H9 (cell line): ENCODE measurements around the gene ABHD1. TPM values are rescaled to one million over a fixed set of nuclear protein-coding genes. Genes with fewer than 3 reads are reported as not detected.

Source experiments
- DNase-seq: peaks from one replicate; pipeline ENCODE4 v3.0.0-alpha.2; 2017
- H2AFZ ChIP-seq: one replicate; pipeline ENCODE4 v1.6.1; 2013; ENCODE audit warnings: mild to moderate bottlenecking, low read length, control low read depth, moderate library complexity
- H2AK5ac ChIP-seq: 2 replicates; pipeline ENCODE4 v1.6.1; 2013; ENCODE audit warnings: low read length, control low read depth, mixed read lengths; ENCODE audit not compliant: insufficient read length
- H2BK120ac ChIP-seq: one replicate; pipeline ENCODE4 v1.6.1; 2013; ENCODE audit warnings: low read depth, mild to moderate bottlenecking, low read length, control low read depth, inconsistent platforms; ENCODE audit not compliant: poor library complexity, severe bottlenecking
- H2BK12ac ChIP-seq: 2 replicates; pipeline ENCODE4 v1.6.1; 2013; ENCODE audit warnings: low read length, control low read depth, mixed read lengths, low read depth; ENCODE audit not compliant: insufficient read length
- H2BK15ac ChIP-seq: 2 replicates; pipeline ENCODE4 v1.6.1; 2013; ENCODE audit warnings: low read depth, low read length, control low read depth
- H2BK20ac ChIP-seq: one replicate; pipeline ENCODE4 v1.6.1; 2013; ENCODE audit warnings: low read depth, mild to moderate bottlenecking, low read length, control low read depth, inconsistent platforms; ENCODE audit not compliant: poor library complexity, severe bottlenecking
- H2BK5ac ChIP-seq: 2 replicates; pipeline ENCODE4 v1.6.1; 2013; ENCODE audit warnings: low read length, control low read depth, mixed read lengths; ENCODE audit not compliant: insufficient read length
- H3K14ac ChIP-seq: 2 replicates; pipeline ENCODE4 v1.6.1; 2013; ENCODE audit warnings: low read length, control low read depth; ENCODE audit not compliant: insufficient read depth
- H3K18ac ChIP-seq: 2 replicates; pipeline ENCODE4 v1.6.1; 2013; ENCODE audit warnings: low read depth, mild to moderate bottlenecking, mixed read lengths, low read length, control low read depth; ENCODE audit not compliant: insufficient read length
- H3K23ac ChIP-seq: 2 replicates; pipeline ENCODE4 v1.6.1; 2013; ENCODE audit warnings: low read length, control low read depth, mixed read lengths, low read depth; ENCODE audit not compliant: insufficient read length
- H3K23me2 ChIP-seq: 2 replicates; pipeline ENCODE4 v1.6.1; 2013; ENCODE audit warnings: low read depth, mild to moderate bottlenecking, mixed read lengths, low read length, control low read depth; ENCODE audit not compliant: insufficient read length, poor library complexity, severe bottlenecking
- H3K27ac ChIP-seq: 2 replicates; pipeline ENCODE4 v1.5.1; 2013; ENCODE audit warnings: low read length, control low read depth, mixed read lengths, low read depth; ENCODE audit not compliant: insufficient read length
- H3K27me3 ChIP-seq: 2 replicates; pipeline ENCODE4 v1.6.1; 2013; ENCODE audit warnings: low read length, control low read depth, inconsistent platforms; ENCODE audit not compliant: insufficient read depth
- H3K4ac ChIP-seq: 2 replicates; pipeline ENCODE4 v1.6.1; 2013; ENCODE audit warnings: low read depth, mild to moderate bottlenecking, control low read depth, inconsistent platforms, low read length, moderate library complexity
- H3K4me1 ChIP-seq: 2 replicates; pipeline ENCODE4 v1.6.1; 2013; ENCODE audit warnings: low read length, control low read depth, inconsistent platforms; ENCODE audit not compliant: insufficient read depth
- H3K4me2 ChIP-seq: 2 replicates; pipeline ENCODE4 v1.6.1; 2013; ENCODE audit warnings: low read length, control low read depth, mixed read lengths; ENCODE audit not compliant: insufficient read length, insufficient read depth
- H3K56ac ChIP-seq: 2 replicates; pipeline ENCODE4 v1.6.1; 2013; ENCODE audit warnings: low read depth, mild to moderate bottlenecking, mixed read lengths, low read length, control low read depth; ENCODE audit not compliant: insufficient read length
- H3K79me1 ChIP-seq: 2 replicates; pipeline ENCODE4 v1.6.1; 2013; ENCODE audit warnings: low read depth, mild to moderate bottlenecking, moderate library complexity, low read length, control low read depth, inconsistent platforms; ENCODE audit not compliant: insufficient read depth, poor library complexity, severe bottlenecking
- H3K79me2 ChIP-seq: 2 replicates; pipeline ENCODE4 v1.6.1; 2013; ENCODE audit warnings: low read length, control low read depth, inconsistent platforms; ENCODE audit not compliant: insufficient read depth
- H3K9ac ChIP-seq: 2 replicates; pipeline ENCODE4 v1.6.1; 2013; ENCODE audit warnings: low read length, control low read depth, mixed read lengths; ENCODE audit not compliant: insufficient read length; ENCODE audit errors: extremely low read depth
- H3K9me3 ChIP-seq: one replicate; pipeline ENCODE4 v1.6.1; 2013; ENCODE audit warnings: low read depth, low read length, inconsistent platforms; ENCODE audit not compliant: control insufficient read depth
- H3T11ph ChIP-seq: one replicate; pipeline ENCODE4 v1.6.1; 2013; ENCODE audit warnings: mild to moderate bottlenecking, low read length, control low read depth, inconsistent platforms
- H4K20me1 ChIP-seq: one replicate; pipeline ENCODE4 v1.6.1; 2013; ENCODE audit not compliant: control insufficient read depth, insufficient read length, insufficient read depth
- H4K5ac ChIP-seq: 2 replicates; pipeline ENCODE4 v1.6.1; 2013; ENCODE audit warnings: low read depth, mild to moderate bottlenecking, mixed read lengths, low read length, control low read depth; ENCODE audit not compliant: insufficient read length
- H4K8ac ChIP-seq: replicated peaks from 2 replicates; pipeline ENCODE4 v1.6.1; 2013; ENCODE audit warnings: low read length, control low read depth, mixed read lengths, low read depth; ENCODE audit not compliant: insufficient read length
- H4K91ac ChIP-seq: 2 replicates; pipeline ENCODE4 v1.6.1; 2013; ENCODE audit warnings: low read depth, mild to moderate bottlenecking, moderate library complexity, mixed read lengths, low read length, control low read depth; ENCODE audit not compliant: insufficient read length
- H3K27ac Mint-ChIP-seq, 3 experiments: 2 replicates in 2 of 3; 3 replicates in 1 of 3; pipeline ENCODE4 v1.8.0; 2020 to 2021; ENCODE audit warnings: mixed read lengths in 3 of 3, mild to moderate bottlenecking in 1 of 3, moderate library complexity in 1 of 3
- H3K27me3 Mint-ChIP-seq: 2 replicates; pipeline ENCODE4 v1.8.0; 2021; ENCODE audit warnings: low read depth, mild to moderate bottlenecking, moderate library complexity, mixed read lengths
- H3K36me3 Mint-ChIP-seq, 3 experiments: 2 replicates in 2 of 3; 3 replicates in 1 of 3; pipeline ENCODE4 v1.8.0; 2020 to 2021; ENCODE audit warnings: low read depth in 3 of 3, mixed read lengths in 3 of 3; ENCODE audit not compliant: insufficient read depth in 1 of 3
- H3K4me1 Mint-ChIP-seq, 2 experiments: 2 replicates each; pipeline ENCODE4 v1.8.0; 2020; ENCODE audit warnings: mixed read lengths in 2 of 2
- H3K4me3 Mint-ChIP-seq, 2 experiments: 2 replicates in 1 of 2; 3 replicates in 1 of 2; pipeline ENCODE4 v1.8.0; 2020 to 2021; ENCODE audit warnings: mild to moderate bottlenecking in 2 of 2, mixed read lengths in 2 of 2, moderate library complexity in 1 of 2
- H3K9me3 Mint-ChIP-seq, 2 experiments: 2 replicates in 1 of 2; 3 replicates in 1 of 2; pipeline ENCODE4 v1.8.0; 2020; ENCODE audit warnings: mild to moderate bottlenecking in 2 of 2, mixed read lengths in 2 of 2, moderate library complexity in 1 of 2
- CTCF ChIP-seq: fragments of 200-600 bp; sonication (generic); conservative IDR thresholded peaks from 3 replicates; pipeline ENCODE4 v1.8.0; 2021; ENCODE audit warnings: antibody characterized with exemption, mild to moderate bottlenecking
- WGBS: extraction: QIAGEN DNeasy Blood & Tissue Kit; methylation state at CpG from one replicate; pipeline ENCODE4 v1.1.7; 2013; ENCODE audit warnings: missing lambda C conversion rate, low lambda C conversion rate, mixed read lengths; ENCODE audit not compliant: insufficient read length; ENCODE audit errors: extremely low coverage; 5-methylcytosine and 5-hydroxymethylcytosine counted together
- total RNA-seq: library from RNA; stranded (reverse); gene quantifications from 2 replicates; pipeline ENCODE4 v1.2.1, GENCODE V29; 2021

The ABHD1 gene
- total RNA-seq, 1 experiment from 2014 or later = 0.31 TPM

GRCh38 chr2:27149570-27150405 lies 26.2 kb downstream of the ABHD1 start:
- Mint-ChIP-seq H3K27me3 (peaks cover 2% of the 10 kb centered on the region; the same call in 1 of the 2 replicates), H3K4me1 (peaks cover 0 to 2% of the 10 kb centered on the region in 2 experiments; a peak in 1 of 4 replicates), H3K27ac (no peak overlapping the region), H3K9me3 (peaks cover 0 to 2% of the 10 kb centered on the region in 2 experiments; a peak in 2 of 5 replicates), H3K4me3 (no peak overlapping the region), H3K36me3 (no peaks in the 10 kb centered on the region)
- no peaks in the 10 kb centered on the region for H4K20me1 ChIP-seq
- no peak overlapping the region for H2BK120ac ChIP-seq
- no peak overlapping the region for H2BK15ac ChIP-seq
- no peak overlapping the region for H2AK5ac ChIP-seq
- no peak overlapping the region for H3T11ph ChIP-seq
- H4K8ac ChIP-seq = no peak overlapping the region
- H3K27me3 ChIP-seq = no peaks in the 10 kb centered on the region
- no peak overlapping the region; the same call in 1 of the 2 replicates for H3K14ac ChIP-seq
- WGBS = no CpG with 5 or more reads among the region's 29 CpGs
- no peak overlapping the region for H4K91ac ChIP-seq
- no peak overlapping the region for H3K23ac ChIP-seq
- H2AFZ ChIP-seq = no peak overlapping the region
- H3K4ac ChIP-seq = no peak overlapping the region
- H2BK12ac ChIP-seq = no peak overlapping the region
- no peak for DNase-seq
- no peak overlapping the region for H3K18ac ChIP-seq
- H3K23me2 ChIP-seq = no peaks in the 10 kb centered on the region
- no peak for TF ChIP-seq CTCF
- H3K9ac ChIP-seq = no peak overlapping the region
- no peak overlapping the region for H4K5ac ChIP-seq
- no peak overlapping the region for H3K56ac ChIP-seq
- H3K4me1 ChIP-seq = no peaks in the 10 kb centered on the region
- no peaks in the 10 kb centered on the region for H3K79me1 ChIP-seq
- H3K4me2 ChIP-seq = no peak overlapping the region
- H2BK20ac ChIP-seq = no peak overlapping the region
- no peaks in the 10 kb centered on the region for H3K9me3 ChIP-seq
- H3K79me2 ChIP-seq = no peaks in the 10 kb centered on the region
- H2BK5ac ChIP-seq = no peak overlapping the region
- no peak overlapping the region for H3K27ac ChIP-seq
